Retinal pigment epithelial cell (primary cell): Measurements from ENCODE around the gene TOLLIP.

Experiments
- DNase-seq: peaks from one replicate; pipeline ENCODE4 v3.0.0-alpha.2; 2010; ENCODE audit warnings: low read depth
- H3K4me3 ChIP-seq: 2 replicates; pipeline ENCODE4 v1.5.1; 2011; ENCODE audit warnings: mild to moderate bottlenecking, low read length, control low read depth, moderate library complexity
- CTCF ChIP-seq: conservative IDR thresholded peaks from 2 replicates; pipeline ENCODE4 v1.5.1; 2011; ENCODE audit warnings: low read depth, low read length, control low read depth, inconsistent platforms

The TOLLIP gene

GRCh38 chr11:1236316-1237127 lies 72.9 kb downstream of the TOLLIP start:
- no peak overlapping the region for H3K4me3 ChIP-seq
- no peak for TF ChIP-seq CTCF
- DNase-seq, result no peak

GRCh38 chr11:1235901-1236315 lies 73.5 kb downstream of the TOLLIP start:
- no peak for DNase-seq
- no peak for TF ChIP-seq CTCF
- no peak overlapping the region for H3K4me3 ChIP-seq

- no peak for DNase-seq
- no peak overlapping the region for H3K4me3 ChIP-seq
- TF ChIP-seq CTCF, result no peak
These were observed 74.0 kb downstream of the TOLLIP start for GRCh38 chr11:1235306-1235900.

GRCh38 chr11:1234771-1235305 lies 74.6 kb downstream of the TOLLIP start:
- no peak overlapping the region for H3K4me3 ChIP-seq
- DNase-seq, result no peak
- no peak for TF ChIP-seq CTCF

- no peak for DNase-seq
- H3K4me3 ChIP-seq, result no peak overlapping the region
- TF ChIP-seq CTCF, result no peak
These were observed 75.2 kb downstream of the TOLLIP start for GRCh38 chr11:1234054-1234720.

GRCh38 chr11:1233351-1234053 lies 75.9 kb downstream of the TOLLIP start:
- DNase-seq, result no peak

More at GRCh38 chr11:1233351-1234053, 75.9 kb downstream of the TOLLIP start:
- peak; percentile 22 for TF ChIP-seq CTCF
- H3K4me3 ChIP-seq, result no peak overlapping the region
